Measurements from ENCODE around the gene SEC24C. TPM values are rescaled to one million over a fixed set of nuclear protein-coding genes. Genes with fewer than 3 reads are reported as not detected.

SEC24C gene
- total and polyA plus RNA-seq, 2 of the 13 experiments (the other 11 are each of a cell fraction or from before 2014, with no cell fraction given): 63.1 to 66.4 TPM

DNA sequence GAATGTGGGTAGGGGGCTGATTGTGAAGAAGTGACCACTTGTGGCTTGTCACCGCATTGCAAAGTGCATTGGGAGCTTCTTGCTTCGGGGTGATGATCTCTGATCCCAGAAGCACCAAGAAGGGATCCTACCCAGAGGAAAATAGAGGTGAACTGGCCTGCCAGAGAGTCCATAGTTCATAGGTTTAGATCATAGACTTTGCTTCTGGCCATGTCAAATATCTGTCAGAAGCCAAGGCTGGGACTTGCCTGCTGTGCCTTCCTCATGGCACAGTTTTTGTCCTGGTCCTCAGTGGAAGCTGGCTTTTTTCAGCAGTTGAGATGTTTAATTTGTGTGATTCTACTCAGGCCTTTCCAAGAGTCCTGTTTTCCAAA, 42.3 kb downstream of the SEC24C start (continued):
- TF ChIP-seq, protein P1, sequence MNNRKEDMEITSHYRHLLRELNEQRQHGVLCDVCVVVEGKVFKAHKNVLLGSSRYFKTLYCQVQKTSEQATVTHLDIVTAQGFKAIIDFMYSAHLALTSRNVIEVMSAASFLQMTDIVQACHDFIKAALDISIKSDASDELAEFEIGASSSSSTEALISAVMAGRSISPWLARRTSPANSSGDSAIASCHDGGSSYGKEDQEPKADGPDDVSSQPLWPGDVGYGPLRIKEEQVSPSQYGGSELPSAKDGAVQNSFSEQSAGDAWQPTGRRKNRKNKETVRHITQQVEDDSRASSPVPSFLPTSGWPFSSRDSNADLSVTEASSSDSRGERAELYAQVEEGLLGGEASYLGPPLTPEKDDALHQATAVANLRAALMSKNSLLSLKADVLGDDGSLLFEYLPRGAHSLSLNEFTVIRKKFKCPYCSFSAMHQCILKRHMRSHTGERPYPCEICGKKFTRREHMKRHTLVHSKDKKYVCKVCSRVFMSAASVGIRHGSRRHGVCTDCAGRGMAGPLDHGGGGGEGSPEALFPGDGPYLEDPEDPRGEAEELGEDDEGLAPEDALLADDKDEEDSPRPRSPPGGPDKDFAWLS (CRISPR knock-in tag; IDR thresholded peaks at IDR 0.05; ENCODE audit: borderline replicate concordance): no peak
- TF ChIP-seq KLF12 (CRISPR knock-in tag; IDR thresholded peaks at IDR 0.05; ENCODE audit: borderline replicate concordance) (no peak), ZBTB40 (IDR thresholded peaks at IDR 0.05) (no peak), ZBTB40 (CRISPR knock-in tag; IDR thresholded peaks at IDR 0.05) (no peak), AKNA (CRISPR knock-in tag; IDR thresholded peaks at IDR 0.05; ENCODE audit: borderline replicate concordance) (no peak), NR2F1 (CRISPR knock-in tag; IDR thresholded peaks at IDR 0.05) (no peak), CHD4 (IDR thresholded peaks at IDR 0.05; ENCODE audit: borderline replicate concordance, low read length) (no peak), CREB3 (CRISPR knock-in tag; IDR thresholded peaks at IDR 0.05) (no peak), CENPX (CRISPR knock-in tag; IDR thresholded peaks at IDR 0.05) (no peak), ZBTB39 (CRISPR knock-in tag; IDR thresholded peaks at IDR 0.05) (no peak)

Data from HepG2 (cell line).